Calu3 (cell line): ENCODE data around the gene ADORA2B. TPM values are rescaled to one million over a fixed set of nuclear protein-coding genes. Genes with fewer than 3 reads are reported as not detected.
A peak's percentile ranks its signal among the peaks of the same experiment; 100 is the strongest.

ENCODE experiments used
- BruUV-seq: library from RNA; stranded (reverse); fragments of 400-500 nt; replicated peaks from 2 replicates; lab custom pipeline; 2021; lab: Mats Ljungman, UMichigan
- CTCF ChIA-PET: fragments of 300-600 bp; sonication (Branson Sonifier 250); formaldehyde crosslinking; loops from one replicate; lab custom pipeline; 2022; ENCODE audit warnings: antibody characterized with exemption; lab: Charles Lee
- DNase-seq: peaks from one replicate; pipeline ENCODE4 v3.0.0; 2022
- H3K27ac Mint-ChIP-seq: one replicate; pipeline ENCODE4 v1.8.0; 2022; ENCODE audit warnings: mixed read lengths; ENCODE audit not compliant: unreplicated experiment
- H3K27me3 Mint-ChIP-seq: one replicate; pipeline ENCODE4 v1.8.0; 2022; ENCODE audit warnings: mixed read lengths; ENCODE audit not compliant: unreplicated experiment
- H3K36me3 Mint-ChIP-seq: one replicate; pipeline ENCODE4 v1.8.0; 2022; ENCODE audit warnings: mild to moderate bottlenecking, moderate library complexity, mixed read lengths; ENCODE audit not compliant: insufficient read depth, unreplicated experiment
- H3K4me1 Mint-ChIP-seq: one replicate; pipeline ENCODE4 v1.8.0; 2022; ENCODE audit warnings: mild to moderate bottlenecking, low read depth, mixed read lengths; ENCODE audit not compliant: unreplicated experiment
- H3K4me3 Mint-ChIP-seq: one replicate; pipeline ENCODE4 v1.8.0; 2022; ENCODE audit warnings: mild to moderate bottlenecking, low read depth, moderate library complexity, mixed read lengths; ENCODE audit not compliant: unreplicated experiment
- H3K9me3 Mint-ChIP-seq: one replicate; pipeline ENCODE4 v1.8.0; 2022; ENCODE audit warnings: low read depth, mixed read lengths; ENCODE audit not compliant: unreplicated experiment
- intact Hi-C: fragments of 100-400 bp; cut with micrococcal nuclease; formaldehyde crosslinking; loops from one replicate; pipeline ENCODE4 v1.10.0; 2022; ENCODE audit not compliant: unreplicated experiment
- total RNA-seq: library from RNA; stranded (reverse); gene quantifications from 2 replicates; pipeline ENCODE4 v1.2.3, GENCODE V29; 2022
- TF ChIP-seq, protein P1 (sequence below): fragments of 200-600 bp; IDR thresholded peaks from one replicate; pipeline ENCODE4 v1.8.0; 2022; ENCODE audit warnings: antibody characterized with exemption; ENCODE audit not compliant: unreplicated experiment

ADORA2B gene
- total RNA-seq, 1 experiment from 2014 or later: 12.6 TPM

DNA sequence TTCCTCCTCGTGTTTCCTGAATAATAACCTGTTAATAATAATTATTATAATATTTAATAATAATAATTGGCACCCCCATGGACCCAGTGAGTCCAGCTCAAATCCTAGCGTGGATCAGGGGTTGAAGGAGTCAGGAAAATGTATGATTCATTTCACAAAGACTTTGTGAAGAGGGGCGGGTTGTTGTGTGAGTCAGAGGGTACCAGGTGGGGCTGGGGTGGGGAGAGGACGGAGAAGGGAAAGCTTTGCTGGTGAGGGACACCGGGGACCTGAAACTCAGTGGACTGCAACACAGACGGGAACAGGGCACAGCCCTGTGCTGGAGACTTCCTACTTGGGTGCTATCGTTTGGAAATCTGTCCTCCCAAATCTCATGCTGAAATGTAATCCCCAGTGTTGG lies 3.1 kb upstream of the ADORA2B start:
- Mint-ChIP-seq H3K27ac (no peak overlapping the region), H3K4me3 (no peak overlapping the region), H3K27me3 (no peaks in the 10 kb centered on the region), H3K4me1 (peaks cover 8% of the 10 kb centered on the region), H3K36me3 (peaks cover 27% of the 10 kb centered on the region), H3K9me3 (no peaks in the 10 kb centered on the region)
- intact Hi-C loops: loop anchor here (10.0 kb wide), 1 partner anchor 47 kb away; no protein-coding TSS in a partner anchor
- TF ChIP-seq, protein P1, sequence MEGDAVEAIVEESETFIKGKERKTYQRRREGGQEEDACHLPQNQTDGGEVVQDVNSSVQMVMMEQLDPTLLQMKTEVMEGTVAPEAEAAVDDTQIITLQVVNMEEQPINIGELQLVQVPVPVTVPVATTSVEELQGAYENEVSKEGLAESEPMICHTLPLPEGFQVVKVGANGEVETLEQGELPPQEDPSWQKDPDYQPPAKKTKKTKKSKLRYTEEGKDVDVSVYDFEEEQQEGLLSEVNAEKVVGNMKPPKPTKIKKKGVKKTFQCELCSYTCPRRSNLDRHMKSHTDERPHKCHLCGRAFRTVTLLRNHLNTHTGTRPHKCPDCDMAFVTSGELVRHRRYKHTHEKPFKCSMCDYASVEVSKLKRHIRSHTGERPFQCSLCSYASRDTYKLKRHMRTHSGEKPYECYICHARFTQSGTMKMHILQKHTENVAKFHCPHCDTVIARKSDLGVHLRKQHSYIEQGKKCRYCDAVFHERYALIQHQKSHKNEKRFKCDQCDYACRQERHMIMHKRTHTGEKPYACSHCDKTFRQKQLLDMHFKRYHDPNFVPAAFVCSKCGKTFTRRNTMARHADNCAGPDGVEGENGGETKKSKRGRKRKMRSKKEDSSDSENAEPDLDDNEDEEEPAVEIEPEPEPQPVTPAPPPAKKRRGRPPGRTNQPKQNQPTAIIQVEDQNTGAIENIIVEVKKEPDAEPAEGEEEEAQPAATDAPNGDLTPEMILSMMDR: no peak
- BruUV-seq: no TSS peak
- DNase-seq: no peak
- CTCF ChIA-PET: interaction anchor here (0.6 kb wide), 1 partner anchor 493 kb away, joined by 3 read pairs; no protein-coding TSS in a partner anchor

DNA sequence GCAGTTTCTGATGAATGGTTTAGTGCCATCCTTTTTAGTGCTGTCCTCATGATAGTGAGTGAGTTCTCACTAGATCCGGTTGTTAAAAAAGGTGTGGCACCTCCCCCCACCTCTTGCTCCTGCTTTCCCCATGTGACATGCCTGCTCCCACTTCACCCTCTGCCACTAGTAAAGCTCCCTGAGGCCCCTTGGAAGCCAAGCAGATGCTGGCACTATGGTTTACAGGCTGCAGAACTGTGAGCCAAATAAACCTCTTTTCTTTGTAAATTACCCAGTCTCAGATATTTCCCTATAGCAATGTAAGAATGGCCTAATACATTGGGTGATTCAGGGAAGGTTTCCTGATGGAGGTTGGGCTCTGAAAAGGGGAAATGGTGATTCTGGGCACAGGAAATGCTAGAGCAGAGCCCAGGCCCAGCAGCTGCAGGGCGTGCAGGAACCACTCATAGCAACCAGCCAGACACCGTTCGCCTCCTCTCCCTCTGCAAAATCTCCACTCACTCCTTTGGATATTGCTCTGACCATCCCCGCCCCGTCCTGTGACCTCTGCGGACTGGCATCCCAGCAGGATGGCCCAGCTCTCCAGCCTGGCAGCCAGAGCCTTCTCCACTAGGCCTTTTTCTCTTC lies 2.6 kb upstream of the ADORA2B start:
- CTCF ChIA-PET: no interaction called here
- intact Hi-C loops: loop anchor here (10.0 kb wide), 1 partner anchor 48 kb away; no protein-coding TSS in a partner anchor
- no peaks in the 10 kb centered on the region for H3K27me3 Mint-ChIP-seq
- no peaks in the 10 kb centered on the region for H3K9me3 Mint-ChIP-seq
- DNase-seq: no peak
- no peak overlapping the region for H3K4me3 Mint-ChIP-seq
- TF ChIP-seq, protein P1: no peak
- H3K4me1 Mint-ChIP-seq: peaks cover 8% of the 10 kb centered on the region
- no peak overlapping the region for H3K27ac Mint-ChIP-seq
- peaks cover 30% of the 10 kb centered on the region for H3K36me3 Mint-ChIP-seq
- BruUV-seq: no TSS peak

DNA sequence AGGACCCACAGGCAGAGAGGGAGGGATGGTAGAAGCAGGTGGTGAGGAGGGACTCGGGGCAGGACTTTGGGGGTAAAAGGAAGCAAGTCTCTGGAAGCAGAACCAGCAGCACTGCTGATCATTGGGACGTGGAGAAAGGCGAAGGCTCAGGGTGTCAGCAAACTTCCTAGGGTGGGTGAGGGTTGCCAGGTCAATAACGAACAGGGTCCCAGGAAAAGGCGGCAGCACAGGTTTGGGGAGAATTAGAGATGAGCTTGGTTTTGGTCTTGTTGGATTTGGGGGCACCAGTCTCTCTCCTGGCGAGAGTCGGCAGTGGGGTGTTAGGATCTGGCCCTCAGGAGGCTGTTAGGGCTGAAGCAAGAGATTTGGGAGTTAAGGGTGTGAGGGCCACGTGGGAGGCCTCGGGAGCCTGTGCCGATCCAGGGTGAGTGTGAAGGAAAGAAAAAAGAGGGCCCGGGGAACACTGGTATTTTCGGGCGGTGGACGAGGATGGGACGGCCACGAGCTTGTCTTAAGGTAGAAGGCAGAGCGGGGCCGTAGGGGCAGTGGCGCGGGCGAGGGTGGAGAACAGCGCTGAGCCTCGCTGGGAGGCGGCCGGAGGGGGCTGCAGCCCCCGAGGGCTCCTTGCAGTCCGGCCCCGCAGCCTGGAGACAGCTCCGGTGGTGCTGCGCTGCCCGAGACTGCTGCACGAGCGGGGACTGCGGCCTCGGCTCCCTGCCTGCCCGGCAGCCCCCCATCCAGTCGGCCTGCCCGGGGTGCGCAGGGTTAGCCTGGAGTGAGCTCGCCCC lies 765 bp upstream of the ADORA2B start:
- H3K4me3 Mint-ChIP-seq: peak overlapping the region; percentile 75
- no peak for DNase-seq
- CTCF ChIA-PET: interaction anchor here (0.6 to 3.1 kb wide), 7 partner anchors 10 to 209 kb away, joined by 3 to 34 read pairs (median 6); partner anchors contain the start of genes TTC19 and ZSWIM7
- H3K36me3 Mint-ChIP-seq: peaks cover 37% of the 10 kb centered on the region
- H3K9me3 Mint-ChIP-seq: no peaks in the 10 kb centered on the region
- TF ChIP-seq, protein P1: no peak
- intact Hi-C loops: loop anchor here (1.0 to 10.0 kb wide), 2 partner anchors 49 to 116 kb away; no protein-coding TSS in a partner anchor
- BruUV-seq: no TSS peak
- no peaks in the 10 kb centered on the region for H3K27me3 Mint-ChIP-seq
- H3K27ac Mint-ChIP-seq: peak overlapping the region; percentile 71
- peaks cover 8% of the 10 kb centered on the region for H3K4me1 Mint-ChIP-seq

DNA sequence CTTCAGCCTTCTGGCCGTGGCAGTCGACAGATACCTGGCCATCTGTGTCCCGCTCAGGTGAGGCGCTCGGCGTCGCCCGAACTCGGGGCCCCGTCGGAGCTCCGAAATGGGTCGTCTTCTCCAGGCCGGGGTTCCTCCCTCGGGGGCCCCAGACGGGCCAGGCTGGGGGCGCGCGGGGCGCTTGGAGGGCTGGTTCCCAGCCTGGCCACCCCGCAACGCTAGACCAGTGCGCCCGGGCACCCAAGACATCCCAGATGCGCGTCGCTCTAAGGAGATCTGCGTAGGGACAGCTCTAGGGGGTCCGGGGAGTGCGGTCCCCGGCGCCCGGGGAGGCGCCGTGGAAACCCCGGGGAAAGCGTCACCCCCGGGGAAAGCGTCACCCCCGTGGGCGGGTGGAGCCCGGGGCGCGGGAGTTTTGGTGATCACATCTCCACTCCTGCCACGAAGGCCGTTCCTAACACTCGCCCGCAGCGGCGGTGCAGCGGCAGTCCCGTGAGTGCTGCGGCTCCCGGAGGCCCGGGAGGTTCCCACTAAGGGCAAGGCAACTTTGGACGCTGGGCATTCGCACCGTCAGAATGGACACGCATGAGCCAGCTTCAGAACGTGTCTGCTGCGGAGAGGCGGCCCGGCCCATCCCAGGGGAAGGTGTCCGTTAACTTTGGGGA lies 729 bp downstream of the ADORA2B start:
- BruUV-seq: no TSS peak
- TF ChIP-seq, protein P1: no peak
- Mint-ChIP-seq H3K27ac (peak overlapping the region; percentile 40), H3K4me3 (peak overlapping the region; percentile 75), H3K9me3 (no peaks in the 10 kb centered on the region), H3K27me3 (no peaks in the 10 kb centered on the region), H3K36me3 (peaks cover 42% of the 10 kb centered on the region), H3K4me1 (peaks cover 14% of the 10 kb centered on the region)
- intact Hi-C loops: loop anchor here (1.0 to 10.0 kb wide), 2 partner anchors 51 to 53 kb away; no protein-coding TSS in a partner anchor
- DNase-seq: no peak
- CTCF ChIA-PET: interaction anchor here (1.2 to 3.1 kb wide), 5 partner anchors 8 to 117 kb away, joined by 3 to 34 read pairs (median 6); partner anchors contain the start of genes TTC19 and ZSWIM7
